Measurements from ENCODE around the gene FAT2.

FAT2 gene

GRCh38 chr5:151591144-151591819 is at the start of gene FAT2:
Gene FAT2, minus strand, starts transcription at chr5:151591331. Its CDS starts 22,400 bp downstream, at chr5:151568931.
- no peak for DNase-seq

DNA sequence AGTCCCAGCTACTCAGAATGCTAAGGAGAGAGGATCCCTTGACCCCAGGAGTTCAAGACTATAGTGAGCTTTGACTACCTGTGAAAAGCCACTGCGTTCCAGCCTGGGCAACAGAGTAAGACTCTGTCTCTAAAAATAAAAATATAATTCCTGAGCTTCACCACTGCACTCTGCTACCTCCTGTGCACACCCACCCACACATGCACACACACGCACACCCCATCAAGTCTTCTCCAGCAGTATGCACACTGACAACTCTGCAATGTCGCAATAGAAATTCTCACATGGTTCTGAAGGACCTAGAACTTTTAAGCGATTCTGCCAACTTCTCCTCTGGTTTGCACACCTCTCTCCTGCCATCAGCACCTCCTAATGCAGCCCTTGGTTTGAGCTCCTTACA is 47.5 kb upstream of the FAT2 start:
- DNase-seq, result no peak

- DNase-seq, result no peak
Measured at GRCh38 chr5:151637676-151638075, 46.5 kb upstream of the FAT2 start.

DNA sequence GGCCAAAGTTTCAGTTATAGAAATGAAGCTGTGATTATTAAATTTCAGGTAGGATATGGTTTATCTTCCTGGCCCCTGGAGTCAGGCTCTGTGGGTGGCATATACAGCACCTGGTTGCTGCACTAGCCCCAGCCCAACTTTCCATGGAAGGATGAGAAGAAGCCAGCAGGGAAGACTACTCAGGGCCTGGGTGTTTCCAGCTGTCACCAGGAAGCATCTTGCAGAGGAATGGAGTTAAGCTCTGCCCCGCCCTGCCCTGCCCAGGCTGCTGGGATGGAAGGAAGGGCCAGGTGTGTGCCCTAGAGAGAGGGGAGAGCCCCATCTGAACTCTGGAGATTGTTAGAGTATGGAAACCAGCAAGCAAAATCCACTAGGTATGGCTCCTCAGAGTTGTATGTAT is 42.8 kb upstream of the FAT2 start:
- no peak for DNase-seq

- DNase-seq, result no peak
Measured at GRCh38 chr5:151632941-151633340, 41.8 kb upstream of the FAT2 start.

DNA sequence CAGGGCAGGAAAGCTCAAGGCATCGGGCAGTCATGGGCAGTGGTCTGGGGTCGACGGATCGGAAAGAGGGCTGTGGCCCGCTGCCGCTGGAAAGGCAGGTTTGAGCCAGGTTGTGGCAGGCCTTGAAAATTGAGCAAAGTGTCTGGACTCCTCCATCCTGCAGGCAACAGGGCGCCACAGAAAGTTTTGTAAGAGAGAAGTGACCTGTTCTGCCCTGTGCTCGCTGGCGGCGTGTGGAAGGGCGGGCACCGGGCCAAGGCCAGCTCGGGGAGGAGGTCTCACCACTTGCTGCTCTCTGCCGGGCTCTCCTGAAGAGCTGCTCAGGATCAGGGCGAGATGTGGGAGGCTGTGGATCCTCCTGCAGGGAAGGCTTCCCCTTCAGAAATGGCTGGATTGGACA is 41.4 kb upstream of the FAT2 start:
- no peak for DNase-seq

GRCh38 chr5:151631941-151632340 is 40.8 kb upstream of the FAT2 start:
- no peak for DNase-seq

DNA sequence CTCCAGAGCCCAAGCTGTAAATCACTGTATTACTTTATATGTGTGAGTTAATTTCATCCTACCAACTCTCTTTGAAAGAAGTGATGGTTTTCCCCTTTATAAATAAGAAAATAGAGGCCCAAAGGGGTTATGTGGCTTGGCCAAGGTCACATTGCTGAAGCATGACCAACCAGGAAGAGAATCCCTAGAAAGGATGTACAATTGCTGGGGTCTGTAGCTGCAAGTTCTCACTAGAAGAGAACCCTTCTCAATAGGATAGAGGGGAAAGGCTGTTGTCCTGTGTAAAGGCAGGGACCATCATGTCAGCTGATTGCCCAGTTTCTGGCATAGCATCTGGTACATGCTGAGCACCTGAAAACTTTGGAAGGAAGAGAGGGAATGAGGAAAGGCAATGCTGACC is 39.0 kb upstream of the FAT2 start:
- DNase-seq, result no peak

DNA sequence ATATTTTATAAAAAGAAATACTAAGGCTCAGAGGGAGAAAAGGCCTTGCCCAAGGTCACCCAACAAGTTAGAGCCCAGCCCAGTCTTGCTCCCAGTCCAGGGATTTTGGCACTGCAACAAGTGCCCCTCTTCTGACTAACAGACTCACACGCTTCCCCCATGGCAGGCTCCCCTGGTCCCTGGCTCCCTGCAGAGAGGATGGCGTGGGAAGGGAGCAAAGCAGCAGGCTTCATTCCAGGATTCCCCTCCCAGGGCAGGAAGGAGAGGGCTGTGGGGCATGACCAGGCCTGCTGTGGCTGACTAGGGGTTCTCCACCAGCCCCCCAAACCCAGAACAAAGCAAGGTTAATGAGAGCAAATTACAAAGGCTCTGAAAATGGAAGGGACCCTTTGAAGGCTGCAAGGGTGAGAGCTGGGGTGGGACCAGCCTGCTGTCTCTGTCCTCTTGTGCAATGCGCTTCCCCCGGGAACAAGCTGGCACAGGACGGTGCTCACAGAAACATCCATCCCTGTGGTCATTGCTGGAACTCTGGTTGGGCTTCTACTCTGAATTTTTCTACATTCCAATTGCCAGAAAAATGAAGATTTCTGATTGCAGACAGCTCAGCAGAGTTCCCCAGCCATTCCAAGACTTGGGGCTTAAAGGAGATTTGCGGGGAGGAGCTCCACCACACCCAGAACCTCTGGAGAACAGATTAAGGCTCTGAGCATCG is 37.1 kb upstream of the FAT2 start:
- no peak for DNase-seq

DNA sequence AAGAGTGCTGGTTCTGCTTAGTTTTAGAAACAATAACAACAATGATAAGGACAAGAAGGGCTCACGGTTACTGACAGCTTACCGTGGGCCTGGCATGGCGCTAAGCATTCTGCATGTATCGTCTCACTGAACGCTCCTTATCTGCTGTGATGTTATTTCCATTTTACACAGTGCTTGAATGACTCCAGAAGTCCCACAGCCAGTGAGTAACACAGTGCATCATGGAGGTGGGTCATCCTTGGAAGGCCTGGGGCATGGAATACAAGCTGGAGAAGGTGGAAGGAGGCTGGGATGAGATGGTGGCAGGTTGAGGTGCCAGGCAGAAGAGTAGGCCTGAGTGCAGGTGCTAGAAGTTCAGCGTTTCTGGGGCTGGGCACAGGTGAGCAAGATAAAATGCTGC is 36.5 kb upstream of the FAT2 start:
- no peak for DNase-seq

DNA sequence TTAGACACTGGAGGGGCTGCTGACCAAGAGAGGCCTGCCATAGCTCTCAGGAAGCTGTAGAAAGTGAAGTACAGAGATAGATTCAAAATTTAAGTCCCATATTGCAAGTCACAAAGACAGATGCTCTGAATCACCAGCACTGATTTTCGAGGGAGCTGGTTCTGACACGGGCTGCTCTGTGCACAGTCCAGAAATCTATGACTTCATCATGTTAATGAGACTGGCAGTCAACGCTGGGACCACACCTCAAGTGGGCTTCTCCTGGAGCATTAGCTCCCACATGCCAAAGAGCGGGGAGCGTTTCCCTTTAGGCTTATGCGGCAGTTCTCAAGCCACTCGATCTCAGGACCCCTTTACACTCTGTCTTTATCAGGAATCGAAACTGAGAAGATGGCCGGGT is 34.2 kb upstream of the FAT2 start:
- DNase-seq, result no peak

GRCh38 chr5:151624476-151624875 is 33.3 kb upstream of the FAT2 start:
- DNase-seq, result no peak

DNA sequence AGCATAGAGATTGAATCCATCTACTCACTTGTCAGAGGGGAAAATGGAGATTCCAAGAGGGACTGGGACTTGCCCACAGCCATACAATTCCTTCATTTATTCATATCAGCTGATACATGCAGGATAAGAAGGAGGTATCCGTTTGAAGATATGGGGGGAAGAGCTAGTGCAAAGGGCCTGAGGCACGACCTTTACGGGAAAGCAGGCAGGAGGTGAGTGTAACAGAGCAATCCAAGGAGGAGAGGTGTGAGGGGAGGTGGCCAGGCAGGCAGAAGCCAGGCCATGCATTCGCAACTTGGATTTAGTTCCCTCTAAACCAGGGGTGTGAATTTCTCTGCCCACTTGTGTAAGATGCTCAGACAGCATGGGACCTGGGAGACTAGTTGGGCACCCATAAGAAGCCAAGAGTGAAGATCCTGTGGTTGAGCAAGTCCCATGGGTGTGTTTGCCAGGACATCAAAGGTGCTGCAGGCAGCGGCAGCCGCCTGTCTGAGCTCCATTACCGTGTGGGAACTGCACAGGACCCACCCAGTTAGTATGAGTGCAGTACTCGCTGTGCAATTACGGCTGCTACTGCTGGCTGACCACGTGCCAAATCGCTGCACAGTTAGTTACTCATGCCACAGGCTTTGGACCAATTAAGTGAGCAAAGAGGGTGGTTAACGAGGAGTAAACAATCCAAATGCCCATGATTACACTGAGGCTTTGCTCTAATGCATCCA is 31.4 kb upstream of the FAT2 start:
- DNase-seq, result no peak

- DNase-seq, result no peak
Measured at GRCh38 chr5:151620461-151620840, 29.3 kb upstream of the FAT2 start.

GRCh38 chr5:151619812-151620460 is 28.8 kb upstream of the FAT2 start:
- no peak for DNase-seq

- no peak for DNase-seq
Measured at GRCh38 chr5:151618907-151619306, 27.8 kb upstream of the FAT2 start.

DNA sequence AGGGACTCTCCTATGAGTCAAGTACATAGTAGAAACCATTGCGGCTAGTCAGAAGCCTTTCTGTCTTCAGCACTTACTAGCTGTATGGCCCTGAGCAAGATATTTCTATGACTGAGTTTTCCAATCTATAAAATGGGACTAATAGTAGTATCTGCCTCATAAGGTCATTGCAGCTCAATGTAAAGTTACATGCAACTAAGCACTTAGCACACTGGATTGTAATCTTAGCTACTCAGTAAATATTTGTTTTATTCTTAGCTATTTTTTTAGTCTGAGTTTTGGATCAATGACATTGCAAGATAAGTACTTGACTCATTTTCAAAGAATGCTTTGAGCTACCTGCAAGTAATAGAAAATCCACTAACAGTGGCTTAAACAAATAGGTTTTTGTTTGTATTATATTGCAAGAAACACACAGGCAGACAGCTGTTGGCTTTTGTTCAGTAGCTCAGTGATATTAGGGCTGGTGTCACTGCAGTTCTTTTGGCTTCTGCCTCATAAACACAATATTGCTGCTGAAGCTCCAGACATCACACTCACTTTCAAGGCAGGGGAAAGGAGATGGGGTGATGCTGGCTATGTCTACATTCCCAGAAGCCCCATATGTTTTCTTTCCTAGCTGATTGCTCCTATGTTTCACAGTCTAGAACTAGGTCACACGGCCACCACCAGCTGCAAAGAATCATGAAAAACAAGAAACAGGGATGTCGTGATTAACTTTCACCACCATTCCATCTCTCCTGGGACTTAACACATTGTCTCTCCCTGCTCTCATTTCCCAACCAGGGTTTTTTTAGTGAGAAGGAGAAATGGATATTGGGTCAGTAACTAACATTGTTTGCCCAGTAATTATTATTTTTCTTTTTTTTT is 26.9 kb upstream of the FAT2 start:
- no peak for DNase-seq

DNA sequence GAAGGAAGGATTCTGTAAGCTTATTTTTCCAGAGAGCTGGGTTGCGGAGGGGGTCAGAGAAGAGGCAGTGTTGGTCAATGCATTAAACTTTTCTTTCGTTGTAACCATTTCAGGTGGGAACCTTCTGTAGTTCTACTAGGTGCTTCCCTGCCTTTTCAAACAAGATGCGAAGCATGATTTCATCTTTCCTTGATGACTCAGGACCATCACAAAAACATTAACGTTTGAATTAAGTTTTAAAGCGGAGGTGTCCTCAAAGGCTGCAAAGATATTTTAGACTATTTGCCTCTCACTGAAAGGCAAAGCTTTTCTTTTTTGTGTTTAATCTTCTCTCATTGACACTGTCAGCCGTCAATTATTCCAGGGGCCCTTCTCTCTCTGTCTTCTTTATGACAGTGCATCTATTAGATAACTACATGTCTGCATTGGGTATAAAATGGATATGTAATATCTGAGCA is 26.3 kb upstream of the FAT2 start:
- DNase-seq, result no peak

- DNase-seq, result no peak
Measured at GRCh38 chr5:151615431-151615830, 24.3 kb upstream of the FAT2 start.

DNA sequence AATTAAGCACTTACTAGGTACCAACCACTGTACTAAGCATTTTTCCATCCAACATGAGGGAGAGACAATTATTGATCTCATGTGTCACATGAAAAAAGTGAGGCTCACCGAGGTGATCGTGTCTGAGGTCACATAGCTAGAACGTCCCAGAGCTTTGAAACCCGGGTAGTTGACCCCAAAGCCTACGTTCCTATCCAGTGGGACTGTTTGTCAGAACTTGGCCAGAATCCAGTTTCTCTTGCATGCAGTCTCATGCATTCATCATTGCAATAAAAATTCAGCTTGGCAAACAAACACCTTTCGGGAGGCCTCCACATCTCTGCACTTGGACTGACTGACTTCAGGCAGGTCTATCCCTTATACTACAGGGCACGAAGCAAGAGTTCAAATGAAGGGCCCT is 23.4 kb upstream of the FAT2 start:
- no peak for DNase-seq

DNA sequence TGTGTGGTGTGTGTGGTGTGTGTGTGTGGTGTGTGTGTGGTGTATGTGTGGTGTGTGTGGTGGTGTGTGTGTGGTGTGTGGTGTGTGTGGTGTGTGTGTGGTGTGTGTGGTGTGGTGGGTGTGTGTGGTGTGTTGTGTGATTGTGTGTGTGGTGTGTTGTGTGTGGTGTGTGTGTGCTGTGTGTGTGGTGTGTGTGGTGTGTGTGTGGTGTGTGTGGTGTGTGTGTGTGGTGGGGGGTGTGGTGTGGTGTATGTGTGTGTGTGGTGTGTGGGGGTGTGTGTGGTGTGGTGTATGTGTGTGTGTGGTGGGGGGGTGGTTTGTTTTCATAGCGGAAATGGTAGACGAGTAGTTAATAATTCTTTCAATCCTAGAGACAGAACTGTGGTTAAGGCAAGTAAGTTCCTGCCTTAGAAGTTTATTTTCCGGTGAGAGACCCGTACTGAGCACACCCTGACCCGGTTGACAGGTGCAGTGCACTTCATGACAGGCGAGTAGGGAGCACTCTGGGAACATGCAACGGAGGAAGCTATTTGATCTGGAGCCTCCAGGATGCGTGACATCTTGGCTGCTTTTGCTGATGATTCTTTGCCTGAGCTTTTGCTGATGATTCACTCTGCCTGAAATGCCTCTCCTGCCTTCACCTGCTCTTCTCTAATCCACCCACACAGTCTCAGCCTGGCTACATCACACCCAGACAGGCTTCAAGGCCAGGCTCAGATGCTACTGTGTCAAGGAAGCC is 21.7 kb upstream of the FAT2 start:
- no peak for DNase-seq
